T-helper 9 cell (primary cell): Measurements from ENCODE around the gene SSBP2.

Experiments used
- DNase-seq: peaks from one replicate; pipeline ENCODE4 v3.0.0-alpha.2; 2020

Gene SSBP2

DNA sequence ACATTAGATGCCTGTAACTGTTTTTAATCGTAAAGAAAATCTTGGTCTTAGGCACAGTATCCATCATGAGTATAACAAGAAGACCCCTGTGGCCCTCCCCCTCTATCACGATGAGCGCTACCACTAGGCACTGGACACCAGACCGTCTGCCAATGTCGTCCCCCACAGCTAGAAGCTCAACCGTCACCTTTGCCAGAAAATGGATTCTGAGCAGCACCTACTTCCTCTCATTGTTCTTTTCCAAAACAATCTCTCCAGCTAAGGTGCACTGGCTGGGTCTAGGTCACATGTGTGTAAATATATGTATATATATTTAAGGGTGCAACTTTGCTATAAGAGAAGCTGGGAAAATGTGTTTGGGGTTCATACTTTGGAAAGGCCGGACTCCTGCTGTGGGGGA lies 15.7 kb upstream of the SSBP2 start:
- no peak for DNase-seq

DNA sequence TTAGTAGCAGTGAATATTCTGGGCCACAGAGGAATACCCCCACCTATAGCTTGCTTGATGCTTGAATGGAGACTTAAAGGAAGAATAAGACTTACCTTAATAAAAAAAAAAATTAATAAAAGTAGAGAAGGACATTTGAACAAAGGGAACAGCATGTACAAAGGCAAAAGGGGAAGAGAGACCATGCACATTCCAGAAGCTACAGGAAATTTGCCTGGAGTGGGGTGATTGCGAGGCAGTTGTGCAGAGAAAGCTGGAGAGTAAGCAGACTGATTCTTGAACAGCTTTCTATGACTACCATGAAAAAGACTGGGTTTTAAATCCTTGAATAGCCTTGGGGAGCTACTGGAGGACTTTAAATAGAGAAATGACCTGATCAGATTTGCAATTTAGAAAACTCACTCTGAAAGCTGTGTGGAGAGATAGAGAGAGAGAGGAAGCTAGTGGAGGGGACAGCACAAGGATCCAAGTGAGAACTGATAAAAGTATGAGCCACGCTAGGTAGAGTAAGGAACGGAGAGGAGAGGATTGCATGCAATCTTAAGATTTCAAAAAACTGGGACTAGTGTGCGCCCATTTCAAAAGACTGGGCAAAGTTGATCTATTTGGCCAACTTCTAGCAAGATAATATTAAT lies 12.5 kb upstream of the SSBP2 start:
- DNase-seq = no peak

DNA sequence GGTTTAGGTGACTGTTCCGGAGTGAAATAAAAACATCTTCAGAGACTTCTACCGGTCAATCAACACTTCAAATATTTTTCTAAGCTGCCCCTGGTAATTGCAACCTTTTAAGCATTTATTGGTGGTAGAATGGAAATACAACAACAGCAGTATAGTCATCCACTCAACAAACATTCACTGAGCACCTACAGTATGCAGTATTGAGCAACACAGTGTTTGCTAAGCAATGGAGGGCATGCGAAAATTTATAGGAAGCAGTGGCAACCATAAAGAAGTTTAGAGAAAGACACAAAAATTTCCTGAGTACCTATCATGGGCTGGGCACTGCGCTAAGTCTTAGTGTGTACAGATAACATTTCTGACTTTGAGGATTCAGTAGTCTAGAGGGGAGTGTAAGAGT lies 12.0 kb upstream of the SSBP2 start:
- DNase-seq = no peak

DNA sequence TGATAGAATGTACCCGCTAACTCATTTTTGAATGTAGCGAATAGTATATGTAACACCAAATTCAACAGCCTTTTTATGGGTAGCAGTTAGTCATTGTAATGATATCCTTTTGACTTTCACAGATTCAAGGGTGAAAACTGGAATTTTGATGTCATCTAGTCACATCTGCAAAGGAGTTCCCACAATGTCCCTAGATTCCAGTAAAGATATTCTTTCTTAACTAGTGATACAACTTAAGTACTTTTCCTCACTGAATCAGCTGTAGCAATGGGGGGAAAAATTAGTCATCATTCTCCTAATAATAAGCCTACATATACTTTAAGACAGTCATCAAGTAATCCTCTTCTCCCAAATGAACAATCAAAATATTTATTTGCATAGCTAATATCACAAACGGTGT lies 11.5 kb upstream of the SSBP2 start:
- no peak for DNase-seq

DNA sequence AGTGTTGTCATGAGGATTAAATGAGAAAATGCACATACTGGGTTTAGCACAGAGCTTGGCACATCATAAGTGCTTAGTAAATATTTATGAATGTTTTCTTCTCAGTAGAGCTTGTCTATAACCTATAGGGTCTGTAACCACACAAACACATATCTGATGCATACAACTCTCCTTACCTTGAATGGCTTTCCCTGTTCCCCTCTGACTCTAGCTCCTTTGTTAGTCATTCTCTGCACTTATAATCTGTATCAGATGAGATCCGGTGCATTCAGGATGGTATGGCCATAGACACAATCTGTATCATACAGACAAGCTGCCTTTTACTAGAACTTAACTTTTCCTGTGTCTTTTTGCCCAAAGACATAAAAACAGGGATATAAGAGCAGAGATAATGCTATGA lies 11.1 kb upstream of the SSBP2 start:
- DNase-seq = no peak

DNA sequence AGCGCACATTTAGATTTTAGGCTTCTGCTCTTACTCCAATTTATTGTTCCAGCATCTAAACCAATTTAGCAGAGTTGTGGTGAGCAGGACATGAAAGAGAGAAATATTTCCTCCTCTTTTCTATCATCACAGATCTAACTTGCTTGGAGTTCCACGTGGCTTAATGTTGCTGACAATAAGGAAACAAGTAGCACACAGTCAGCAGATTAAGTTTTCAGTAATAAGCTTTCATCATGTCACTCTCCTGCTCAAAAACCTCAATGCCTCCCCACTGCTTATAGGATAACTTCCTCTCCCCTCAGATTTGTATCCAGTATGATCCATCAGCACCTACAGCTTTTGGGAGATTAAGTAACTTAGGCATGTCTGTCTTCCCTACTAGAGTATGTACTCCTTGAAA lies 10.4 kb upstream of the SSBP2 start:
- DNase-seq = no peak

DNA sequence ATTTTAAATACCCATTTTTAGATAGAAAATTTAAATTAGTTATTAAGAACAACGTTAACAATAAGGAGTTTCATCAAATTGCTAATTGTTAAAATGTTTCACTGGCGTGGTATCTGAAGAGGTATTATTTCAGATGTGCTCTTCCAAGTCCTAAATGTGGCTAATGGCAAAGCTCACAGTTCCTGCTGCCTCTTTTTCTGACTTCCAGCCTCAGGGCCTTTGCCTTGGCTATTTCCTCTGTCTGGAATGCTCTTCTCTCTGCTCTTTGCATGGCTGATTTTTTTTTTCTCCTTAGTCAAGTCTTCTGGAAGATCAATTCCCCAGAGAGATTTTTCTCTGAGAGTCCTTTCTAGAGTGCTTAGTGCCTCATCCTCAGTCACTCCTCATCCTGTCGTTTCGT lies 9.6 kb upstream of the SSBP2 start:
- DNase-seq = no peak

DNA sequence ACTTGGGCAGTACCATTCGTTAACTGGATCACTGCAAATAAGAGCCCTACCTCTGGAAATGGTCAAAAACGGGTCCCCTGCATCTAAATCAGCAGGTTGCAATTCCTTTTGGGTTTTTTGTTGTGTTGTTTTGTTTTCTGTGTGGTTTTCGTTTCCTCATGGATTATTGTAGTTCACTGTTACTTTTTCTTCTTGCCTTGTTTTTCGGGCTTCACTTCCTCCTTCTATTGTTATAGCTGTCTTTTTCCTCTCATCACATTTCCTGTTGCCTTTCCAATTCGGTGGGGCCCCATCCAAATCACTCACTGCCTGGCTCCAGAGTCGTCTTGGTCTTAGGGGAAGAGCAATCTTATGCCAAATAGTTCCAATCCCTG lies 8.7 kb upstream of the SSBP2 start:
- no peak for DNase-seq

DNA sequence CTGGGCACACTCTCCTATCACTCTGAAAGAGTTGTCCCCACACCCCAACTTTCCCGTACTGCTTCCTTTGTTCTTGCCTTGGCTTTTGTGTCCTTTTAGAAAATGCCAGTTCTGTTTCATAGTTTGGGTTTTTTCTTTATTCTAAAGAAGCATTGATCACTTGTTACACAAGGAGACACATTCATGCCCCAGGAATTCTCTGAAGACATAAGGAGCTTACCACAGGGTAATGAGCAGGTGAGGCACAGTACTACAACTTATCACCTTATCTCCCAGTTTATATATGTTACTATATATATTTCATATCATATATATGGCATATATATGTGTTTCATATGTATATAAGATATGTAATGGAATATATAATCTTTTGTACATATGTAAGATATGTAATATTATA lies 6.5 kb upstream of the SSBP2 start:
- no peak for DNase-seq

DNA sequence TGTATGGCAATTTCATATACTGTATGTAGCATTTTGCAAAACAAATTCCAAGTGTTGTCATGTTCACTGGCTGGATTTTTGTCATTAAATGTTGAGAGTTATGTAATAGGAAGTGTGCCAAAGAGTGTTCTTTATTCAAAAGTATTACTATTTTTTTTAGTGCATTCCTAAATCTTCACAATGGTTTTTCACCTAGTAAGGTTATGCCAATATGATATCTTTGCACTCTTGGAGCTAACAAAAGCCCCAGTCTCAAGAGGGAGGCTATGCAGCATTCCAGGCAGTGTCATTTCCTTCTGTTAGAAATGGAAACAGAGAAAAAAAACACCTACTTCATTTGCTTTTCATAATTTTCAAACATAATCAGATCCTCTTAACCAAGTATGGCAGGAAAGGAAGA lies 5.1 kb upstream of the SSBP2 start:
- no peak for DNase-seq

DNA sequence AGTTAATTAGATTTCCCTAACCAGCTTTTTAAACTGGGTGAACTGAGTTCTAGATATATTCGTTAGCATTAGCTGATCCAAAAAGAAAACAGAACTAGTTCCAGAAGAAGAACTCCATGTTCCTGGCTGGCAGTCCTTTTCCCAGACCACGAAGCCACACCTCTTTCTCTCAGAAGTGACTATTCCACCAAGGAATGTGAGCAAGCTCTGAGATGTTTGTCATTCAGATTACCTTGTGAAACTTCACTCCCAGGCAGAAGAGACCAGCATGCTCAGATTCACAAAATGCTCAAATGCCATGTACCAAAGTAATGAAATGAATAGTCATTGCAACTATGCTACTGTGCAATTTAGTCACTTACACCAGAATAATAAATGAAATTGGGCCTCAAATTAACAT lies 4.4 kb upstream of the SSBP2 start:
- DNase-seq = no peak

DNA sequence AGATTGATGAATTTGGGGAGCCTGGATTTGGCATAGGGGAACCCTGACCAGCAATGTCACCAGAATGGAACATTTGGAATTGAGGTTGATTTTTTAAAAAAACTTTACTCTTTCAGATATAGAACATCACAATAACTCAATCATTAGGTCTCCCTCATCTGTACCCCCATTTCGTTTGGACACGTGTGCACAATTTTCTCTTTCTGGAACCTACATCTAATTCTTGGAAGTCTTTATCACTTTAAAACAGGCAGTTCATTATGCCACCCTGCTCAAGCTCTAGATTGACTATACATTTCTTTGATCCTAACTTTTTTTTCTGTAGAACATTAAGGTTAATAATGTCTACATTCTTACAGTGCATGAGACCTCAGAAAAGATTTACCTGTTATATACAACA lies 3.7 kb upstream of the SSBP2 start:
- DNase-seq = no peak

DNA sequence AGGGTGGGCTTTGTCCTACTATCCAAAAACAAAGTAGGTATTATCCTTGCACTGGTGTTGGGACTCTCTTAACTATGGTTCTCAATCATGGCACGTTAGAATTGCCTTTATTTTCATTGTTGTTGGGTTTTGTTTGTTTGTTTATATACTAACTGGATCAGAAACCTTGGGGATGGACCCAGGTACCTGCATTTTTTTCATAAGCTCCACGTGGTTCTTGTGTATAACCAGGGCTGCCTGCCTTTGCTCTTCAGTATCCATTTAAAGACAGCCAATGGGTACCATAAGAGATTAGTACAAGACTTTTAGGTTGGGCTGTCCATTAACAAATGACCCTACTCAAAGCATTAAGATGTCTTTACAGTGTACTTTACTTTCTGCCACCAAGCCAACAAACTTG lies 2.5 kb upstream of the SSBP2 start:
- no peak for DNase-seq

DNA sequence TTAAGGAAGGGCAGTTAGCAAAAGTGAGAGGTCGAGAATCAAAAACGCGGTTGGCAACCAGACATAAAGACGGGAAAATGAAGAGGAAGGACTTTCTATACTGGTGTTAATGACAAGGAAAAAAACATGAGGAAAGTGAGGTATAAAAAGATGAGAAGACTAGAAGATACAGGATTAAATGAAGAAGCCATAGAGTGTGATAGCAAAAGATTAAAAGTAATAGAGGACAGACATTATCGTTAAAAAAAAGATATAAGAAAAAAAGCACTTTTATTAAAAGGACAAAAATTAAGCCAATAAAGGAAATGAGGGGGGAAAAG lies 1.7 kb upstream of the SSBP2 start:
- DNase-seq = no peak

DNA sequence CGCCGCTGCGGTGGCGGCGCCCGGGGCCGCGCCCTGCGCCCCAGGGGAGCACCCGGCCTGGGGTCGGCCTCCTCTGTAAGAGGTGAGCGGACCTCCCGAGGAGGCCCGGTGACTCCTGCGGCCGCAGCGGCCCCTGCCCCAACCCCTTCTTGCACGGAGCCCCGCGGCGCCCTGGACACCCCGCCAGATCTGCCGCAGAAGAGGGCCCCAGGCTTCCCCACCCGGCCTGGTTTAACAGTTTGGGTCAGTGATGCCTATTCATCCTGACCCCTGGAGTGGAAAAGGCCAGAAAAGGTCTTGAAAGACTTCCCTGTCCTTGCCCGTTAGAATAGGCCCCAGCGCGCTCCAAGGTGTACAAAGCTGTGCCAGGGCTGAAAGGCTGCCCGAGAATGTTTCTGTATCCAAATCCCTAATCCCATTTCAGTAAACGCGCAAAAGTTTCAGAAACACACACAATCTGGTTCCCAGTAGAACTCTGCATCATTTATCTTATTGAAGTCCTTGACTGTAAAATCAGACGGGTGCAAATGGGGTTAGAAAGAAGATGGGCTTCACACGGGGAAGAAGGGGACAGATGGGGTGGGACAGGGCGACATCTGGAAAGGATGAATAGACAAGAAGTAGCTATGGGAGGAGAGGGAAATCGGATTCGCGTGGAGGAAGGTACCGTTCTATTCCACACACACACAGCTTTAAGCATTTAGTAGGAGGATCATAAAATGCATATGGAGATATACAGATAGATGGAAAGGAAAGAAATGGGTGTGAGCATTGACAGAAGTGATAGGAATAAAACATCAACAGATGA lies 1.1 kb upstream of the SSBP2 start:
- DNase-seq = no peak

DNA sequence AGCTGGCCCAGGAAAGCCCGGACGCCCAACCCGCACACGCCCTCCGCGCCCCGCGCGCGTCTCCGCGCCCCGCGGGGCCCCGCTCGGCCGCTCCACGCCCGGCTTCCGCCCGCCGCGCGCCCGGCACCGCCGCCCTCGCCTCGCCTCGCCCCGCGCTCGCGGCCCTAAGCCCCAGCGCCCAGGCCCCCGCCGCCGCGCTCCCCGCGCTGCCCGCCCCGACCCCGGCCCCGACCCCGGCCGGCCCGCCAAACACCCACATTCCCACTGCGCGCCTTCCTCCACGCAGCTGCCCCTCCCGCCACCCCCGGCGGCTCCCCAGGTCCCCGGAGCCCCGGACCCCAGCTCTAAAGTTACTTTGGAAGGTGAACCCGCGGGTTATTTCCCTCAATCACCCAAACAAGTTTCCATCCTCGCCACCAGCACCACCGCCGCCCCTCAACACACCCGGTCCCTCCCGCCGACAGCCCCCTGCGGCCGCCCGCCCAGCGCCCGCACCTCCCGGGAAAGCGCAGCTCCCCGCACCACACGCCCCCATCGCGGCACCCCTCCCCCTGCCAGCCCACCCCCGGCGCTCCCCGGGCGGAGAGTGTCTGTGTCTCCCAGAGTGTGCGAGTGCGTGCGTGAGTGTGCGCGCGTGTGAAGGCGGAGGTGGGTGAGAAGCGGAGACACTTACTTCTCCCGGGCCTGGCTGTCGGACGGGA lies 439 bp downstream of the SSBP2 start:
- peak; percentile 19 for DNase-seq

DNA sequence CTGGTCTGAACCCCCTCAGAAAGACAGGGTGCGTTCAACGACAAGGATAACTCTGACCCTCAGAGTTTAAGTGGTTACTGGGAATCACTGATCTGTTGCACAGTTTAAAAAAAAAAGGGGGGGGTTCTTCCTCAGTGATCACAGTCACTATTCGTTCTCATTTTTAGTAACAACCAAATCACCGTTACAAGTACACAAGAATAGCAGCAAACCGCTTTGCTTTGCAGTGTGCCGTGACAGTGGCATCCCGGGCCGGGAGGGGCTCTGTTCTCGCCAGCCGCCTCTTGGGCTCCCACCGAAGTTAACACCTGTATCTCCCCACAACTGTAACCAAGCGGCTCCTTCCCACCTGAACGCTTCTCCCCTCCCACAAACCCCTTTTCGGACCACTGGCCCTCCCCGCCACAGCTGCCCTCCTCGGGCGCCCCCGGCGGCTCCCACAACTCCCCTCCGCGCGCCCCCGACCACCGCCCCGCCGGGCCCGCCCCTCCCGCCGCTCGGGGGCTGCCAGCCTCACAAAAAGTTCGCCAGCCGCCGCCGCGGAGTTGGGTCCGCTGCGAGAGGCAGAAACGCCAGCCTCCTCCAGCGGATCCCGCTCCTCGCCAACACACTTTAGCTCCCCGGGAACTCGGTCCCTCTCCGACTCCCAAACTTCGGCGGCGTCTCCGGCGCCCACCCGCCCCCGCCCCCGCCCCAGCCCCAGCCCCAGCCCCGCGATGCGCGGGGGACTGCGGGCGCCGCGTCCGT lies 1.2 kb downstream of the SSBP2 start:
- DNase-seq = peak; percentile 29

DNA sequence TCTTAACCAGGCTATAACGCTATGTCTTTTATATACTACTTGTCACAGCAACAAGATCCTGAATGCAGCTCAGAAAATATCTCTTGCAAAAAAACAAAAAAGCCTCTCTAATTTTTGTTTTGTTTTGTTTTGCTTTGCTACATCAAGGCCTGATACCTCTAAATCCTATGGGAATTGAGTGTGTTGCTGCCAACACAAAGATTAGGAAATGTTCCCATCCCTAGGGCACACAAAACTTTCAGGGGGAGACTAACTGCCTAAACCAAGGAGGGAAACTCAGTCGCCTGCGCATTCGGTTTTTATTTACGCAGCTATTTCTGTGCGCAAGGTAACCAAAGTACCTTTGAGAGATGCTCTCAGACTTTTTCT lies 1.7 kb downstream of the SSBP2 start:
- no peak for DNase-seq

DNA sequence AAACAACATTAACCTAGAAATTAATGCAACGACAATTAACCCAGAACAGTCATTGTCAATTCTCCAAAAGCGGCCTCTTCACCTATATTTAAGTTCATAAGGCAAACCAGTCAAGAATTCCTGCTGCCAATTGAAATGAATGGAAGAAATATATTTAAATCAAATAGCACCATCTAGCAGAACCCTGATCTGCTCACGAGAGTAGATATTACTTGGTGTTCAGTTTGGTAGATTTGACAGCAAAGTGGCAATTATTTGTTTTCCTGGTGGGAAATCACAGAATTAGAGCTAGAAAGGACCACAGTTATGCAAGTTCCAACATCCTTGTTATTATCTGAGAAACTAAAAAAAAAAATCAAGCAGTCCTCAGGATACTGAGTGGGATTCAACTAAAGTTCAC lies 2.3 kb downstream of the SSBP2 start:
- DNase-seq = no peak

DNA sequence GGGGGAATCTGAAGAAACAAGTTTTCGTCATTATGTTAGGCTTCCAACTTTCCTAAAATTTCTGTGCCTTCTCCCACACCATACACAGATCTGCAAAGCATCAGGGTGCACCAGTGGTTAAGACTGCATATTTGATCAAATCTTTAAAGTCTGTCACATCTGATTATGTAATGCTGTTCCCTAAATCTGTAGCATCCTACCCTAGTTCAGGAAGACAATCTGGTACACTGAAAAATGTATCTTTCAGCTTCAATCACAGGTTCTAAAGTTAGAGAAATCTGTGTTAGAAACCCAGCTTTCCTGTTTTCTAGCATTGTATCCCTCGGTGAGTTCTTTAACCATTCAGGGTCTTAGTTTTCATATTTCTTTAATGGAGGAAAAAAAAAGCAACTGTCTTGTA lies 3.9 kb downstream of the SSBP2 start:
- DNase-seq = no peak

DNA sequence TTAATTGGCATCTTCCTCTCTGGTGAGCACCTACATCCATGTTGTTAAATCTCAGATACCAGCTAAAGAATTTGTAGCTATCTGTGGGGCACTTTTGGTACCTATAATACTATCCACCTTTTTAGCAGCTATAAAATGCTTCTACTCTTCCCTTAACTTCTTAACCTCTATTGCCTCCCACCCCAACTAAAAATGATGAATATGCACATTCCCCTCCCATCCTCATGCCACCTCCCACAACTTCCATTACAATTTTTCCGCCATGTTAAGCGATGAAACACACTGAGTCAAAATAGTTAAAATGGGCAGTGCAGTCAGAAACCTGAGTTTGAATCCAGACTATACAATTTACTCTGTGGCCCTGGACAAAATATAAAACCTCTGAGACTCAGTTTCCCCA lies 10.1 kb downstream of the SSBP2 start:
- no peak for DNase-seq

DNA sequence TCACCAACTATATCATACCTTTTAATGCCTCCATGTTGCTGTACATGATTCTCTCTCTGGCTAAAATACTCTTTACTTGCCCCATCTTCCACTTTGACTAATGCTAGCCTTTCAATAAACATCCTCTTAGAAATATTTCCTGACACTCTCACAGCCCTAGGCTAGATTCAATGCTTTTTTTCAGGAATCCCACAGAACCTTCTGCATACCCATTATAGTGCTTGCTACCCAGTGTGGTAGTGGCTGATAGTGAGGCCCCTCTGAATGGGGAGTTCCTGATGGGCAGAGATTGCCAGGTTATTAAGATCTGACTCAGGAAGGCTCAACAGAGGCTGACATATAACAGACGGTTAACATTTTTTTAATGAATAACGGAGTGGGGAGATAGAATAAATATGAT lies 11.6 kb downstream of the SSBP2 start:
- DNase-seq = no peak

DNA sequence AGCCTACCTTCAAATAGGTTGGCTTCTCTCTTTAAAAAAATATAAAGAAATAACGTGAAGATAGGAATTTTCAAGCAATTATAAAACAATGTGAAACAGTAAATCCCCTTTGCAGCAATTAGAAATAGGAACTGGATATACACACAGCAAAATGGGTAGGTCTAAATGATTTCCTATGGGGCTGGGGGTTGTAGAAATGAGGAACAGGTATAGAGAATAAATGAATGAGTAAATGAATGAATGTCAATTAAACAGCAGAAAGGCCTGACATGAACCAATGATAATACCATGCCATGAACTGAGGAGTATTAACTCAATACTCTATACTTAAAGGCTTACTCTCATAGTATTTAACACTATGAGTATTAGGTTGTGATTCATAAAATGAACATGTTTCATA lies 21.6 kb downstream of the SSBP2 start:
- DNase-seq = no peak

DNA sequence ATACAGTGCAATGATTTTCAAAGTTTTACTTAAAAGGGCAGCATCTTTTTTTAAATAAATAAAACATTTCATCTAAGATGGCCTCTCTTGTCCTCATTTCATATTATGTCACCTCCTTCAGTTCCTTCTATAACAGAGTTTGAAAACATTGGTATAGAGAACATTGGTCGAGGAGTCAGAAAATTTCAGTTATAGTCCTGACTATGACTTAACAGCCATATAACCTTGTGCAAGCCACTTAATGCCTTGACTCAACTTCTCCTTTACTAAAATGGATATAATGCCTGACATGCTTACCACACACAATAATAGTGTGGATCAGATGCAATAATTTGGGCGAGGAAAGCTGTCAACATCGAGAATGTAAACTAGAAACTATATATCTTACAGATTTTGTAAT lies 22.6 kb downstream of the SSBP2 start:
- no peak for DNase-seq
